SK-N-SH (cell line): ENCODE results near the gene RANBP10. TPM values are rescaled to one million over a fixed set of nuclear protein-coding genes. Genes with fewer than 3 reads are reported as not detected.

Experiments used
- CTCF ChIA-PET: fragments of 300-600, 350-600 bp; formaldehyde crosslinking; extraction: SDS; loops from one replicate; lab custom pipeline; 2021; lab: Yijun Ruan, JAX
- POLR2A ChIA-PET: fragments of 350-600 bp; sonication (Branson Sonifier 250); formaldehyde crosslinking; extraction: SDS; loops from one replicate; lab custom pipeline; 2020; ENCODE audit warnings: antibody characterized with exemption, inconsistent platforms; lab: Yijun Ruan, JAX
- DNase-seq: peaks from one replicate; pipeline ENCODE4 v3.0.0; 2012
- H2AFZ ChIP-seq: fragments of 200-600 bp; sonication (generic); 2 replicates; pipeline ENCODE4 v1.8.1; 2016; ENCODE audit warnings: antibody characterized with exemption, mild to moderate bottlenecking, low read depth
- H3F3A ChIP-seq: fragments of 200-600 bp; sonication (generic); replicated peaks from 2 replicates; pipeline ENCODE3; 2016; ENCODE audit warnings: antibody characterized with exemption, mild to moderate bottlenecking; ENCODE audit not compliant: insufficient read depth
- H3K27ac ChIP-seq, 2 experiments: fragments of 200-500 bp in 1 of 2; fragments of 200-600 bp in 1 of 2; sonication (Bioruptor generic) in 1 of 2; sonication (generic), shearing (Covaris generic) in 1 of 2; 2 replicates each; pipeline versions ENCODE4 v1.5.1 to v1.6.1; 2014 to 2016; ENCODE audit warnings: low read depth in 2 of 2, inconsistent platforms in 1 of 2, low read length in 1 of 2, mild to moderate bottlenecking in 1 of 2, mixed read lengths in 1 of 2
- H3K27me3 ChIP-seq: fragments of 200-600 bp; sonication (generic), shearing (Covaris generic); 2 replicates; pipeline ENCODE4 v1.6.1; 2016; ENCODE audit warnings: mixed run types; ENCODE audit not compliant: insufficient read depth
- H3K36me3 ChIP-seq, 2 experiments: fragments of 200-500 bp in 1 of 2; fragments of 200-600 bp in 1 of 2; sonication (Bioruptor generic) in 1 of 2; sonication (generic) in 1 of 2; replicated peaks in 1 of 2; 2 replicates each; pipeline versions ENCODE3 to v1.5.1; 2014 to 2016; ENCODE audit warnings: low read length in 1 of 2, mild to moderate bottlenecking in 1 of 2; ENCODE audit not compliant: insufficient read depth in 2 of 2, control insufficient read depth in 1 of 2
- H3K4me1 ChIP-seq, 2 experiments: fragments of 200-500 bp in 1 of 2; fragments of 200-600 bp in 1 of 2; sonication (Bioruptor generic) in 1 of 2; sonication (generic), shearing (Covaris generic) in 1 of 2; 2 replicates each; pipeline versions ENCODE4 v1.5.1 to v1.6.1; 2014 to 2016; ENCODE audit warnings: low read depth in 1 of 2, low read length in 1 of 2, mixed run types in 1 of 2; ENCODE audit not compliant: insufficient read depth in 2 of 2, control insufficient read depth in 1 of 2
- H3K4me2 ChIP-seq: fragments of 200-600 bp; sonication (generic), shearing (Covaris generic); 2 replicates; pipeline ENCODE4 v1.6.1; 2017; ENCODE audit warnings: mixed run types
- H3K4me3 ChIP-seq, 2 experiments: fragments of 200-500 bp in 1 of 2; fragments of 200-600 bp in 1 of 2; sonication (Bioruptor generic) in 1 of 2; sonication (generic), shearing (Covaris generic) in 1 of 2; 2 replicates each; pipeline versions ENCODE4 v1.5.1 to v1.8.1; 2014 to 2016; ENCODE audit warnings: low read depth in 2 of 2, inconsistent platforms in 1 of 2, low read length in 1 of 2, mild to moderate bottlenecking in 1 of 2, mixed read lengths in 1 of 2, moderate library complexity in 1 of 2
- H3K79me2 ChIP-seq: fragments of 200-600 bp; sonication (generic); 2 replicates; pipeline ENCODE4 v1.8.1; 2017; ENCODE audit warnings: mild to moderate bottlenecking; ENCODE audit not compliant: insufficient read depth
- H3K9ac ChIP-seq: fragments of 200-600 bp; sonication (generic); 2 replicates; pipeline ENCODE4 v1.6.1; 2017; ENCODE audit warnings: mixed run types
- H3K9me2 ChIP-seq: fragments of 200-600 bp; sonication (generic); 2 replicates; pipeline ENCODE4 v1.6.1; 2017; ENCODE audit warnings: mixed run types
- H3K9me3 ChIP-seq: fragments of 200-600 bp; sonication (generic); 2 replicates; pipeline ENCODE4 v1.6.1; 2017; ENCODE audit warnings: mixed run types, mild to moderate bottlenecking, moderate library complexity
- H4K20me1 ChIP-seq: fragments of 200-600 bp; sonication (generic); 2 replicates; pipeline ENCODE4 v1.6.1; 2017; ENCODE audit warnings: mild to moderate bottlenecking, mixed run types; ENCODE audit not compliant: insufficient read depth
- CHD2 ChIP-seq: fragments of 150-350 bp; IDR thresholded peaks from 2 replicates; pipeline ENCODE4 v1.6.1; 2018; ENCODE audit warnings: low read length; ENCODE audit not compliant: partially characterized antibody
- CTCF ChIP-seq: fragments of 200-600 bp; sonication (generic); IDR thresholded peaks from 2 replicates; pipeline ENCODE4 v1.6.1; 2017; ENCODE audit warnings: antibody characterized with exemption, mild to moderate bottlenecking, moderate library complexity
- ELF1 ChIP-seq: IDR thresholded peaks from 2 replicates; pipeline ENCODE4 v1.4.0; 2012
- EP300 ChIP-seq, 2 experiments: IDR thresholded peaks; 2 replicates each; pipeline versions ENCODE4 v1.4.0 to v1.6.1; 2012; ENCODE audit warnings: borderline replicate concordance in 1 of 2, low read depth in 1 of 2, low read length in 1 of 2
- EZH2phosphoT487 ChIP-seq: fragments of 200-600 bp; sonication (generic); IDR thresholded peaks from 2 replicates; pipeline ENCODE4 v1.6.1; 2017; ENCODE audit warnings: low read depth, mixed run types, mild to moderate bottlenecking, antibody characterized with exemption, moderate library complexity, borderline replicate concordance
- FOSL2 ChIP-seq: IDR thresholded peaks from 2 replicates; pipeline ENCODE4 v1.4.0; 2012; ENCODE audit warnings: low read depth, mild to moderate bottlenecking, moderate library complexity, borderline replicate concordance
- FOXJ3 ChIP-seq: sonication (generic); formaldehyde crosslinking; IDR thresholded peaks from 2 replicates; pipeline ENCODE4 v1.5.1; 2020; ENCODE audit warnings: mild to moderate bottlenecking, missing genetic modification reagents
- GATA2 ChIP-seq: sonication (generic); formaldehyde crosslinking; IDR thresholded peaks from 2 replicates; pipeline ENCODE4 v1.5.0; 2020; ENCODE audit warnings: mild to moderate bottlenecking, missing genetic modification reagents
- JUND ChIP-seq: IDR thresholded peaks from 2 replicates; pipeline ENCODE4 v1.4.0; 2012
- MAX ChIP-seq: IDR thresholded peaks from 2 replicates; pipeline ENCODE4 v1.4.0; 2012; ENCODE audit warnings: low read depth
- NRF1 ChIP-seq: IDR thresholded peaks from 2 replicates; pipeline ENCODE4 v1.6.1; 2012; ENCODE audit warnings: low read depth, mild to moderate bottlenecking, low read length
- RXRA ChIP-seq: IDR thresholded peaks from 2 replicates; pipeline ENCODE4 v1.4.0; 2012; ENCODE audit warnings: low read depth, mild to moderate bottlenecking, borderline replicate concordance
- SMC3 ChIP-seq: IDR thresholded peaks from 2 replicates; pipeline ENCODE4 v1.6.1; 2012; ENCODE audit warnings: low read depth, low read length, improper control_type of control experiment
- TAF1 ChIP-seq: IDR thresholded peaks from 2 replicates; pipeline ENCODE4 v1.6.1; 2012; ENCODE audit warnings: low read depth, mild to moderate bottlenecking, low read length, moderate library complexity, borderline replicate concordance
- USF1 ChIP-seq: IDR thresholded peaks from 2 replicates; pipeline ENCODE4 v1.4.0; 2012; ENCODE audit warnings: low read depth, borderline replicate concordance
- WGBS: methylation state at CpG from one replicate; pipeline ENCODE4 v1.1.6; 2017; ENCODE audit warnings: low lambda C conversion rate; 5-methylcytosine and 5-hydroxymethylcytosine counted together
- polyA plus RNA-seq, 3 experiments: library from polyadenylated mRNA; depleted of rRNA; stranded (reverse); fragments of >200 nt; gene quantifications; 2 replicates each; pipeline ENCODE4 v1.2.3, GENCODE V29; 2012
- TF ChIP-seq, protein P1 (sequence below): IDR thresholded peaks from 2 replicates; pipeline ENCODE4 v1.4.0; 2012; ENCODE audit warnings: low read depth, borderline replicate concordance
- TF ChIP-seq, protein P2 (sequence below): IDR thresholded peaks from 2 replicates; pipeline ENCODE4 v1.6.1; 2012; ENCODE audit warnings: mild to moderate bottlenecking, low read depth, low read length, moderate library complexity

The RANBP10 gene
- polyA plus RNA-seq, 1 of the 3 experiments (the other 2 are of a cell fraction) = 12.1 TPM

DNA sequence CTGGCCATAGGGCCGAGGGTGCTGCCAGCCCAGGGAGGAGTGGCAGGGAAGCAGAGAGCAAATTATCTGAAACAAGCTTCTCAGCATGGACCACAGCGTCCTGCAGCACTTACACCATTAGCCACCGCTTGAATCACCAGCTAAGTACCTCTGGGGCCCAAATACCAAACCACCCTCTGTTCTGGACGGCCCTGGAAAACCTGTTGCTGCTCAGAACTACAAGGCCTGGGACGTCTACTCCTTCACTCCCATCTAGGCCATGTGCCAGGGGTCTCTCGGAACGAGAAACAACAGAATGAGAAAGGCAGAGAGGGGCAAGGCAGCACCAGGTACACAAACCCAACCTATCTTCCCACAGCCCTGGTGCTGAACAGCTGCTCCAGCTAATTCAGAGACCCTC lies 47.4 kb downstream of the RANBP10 start (continued):
- no peak for TF ChIP-seq CTCF
- TF ChIP-seq TAF1 = no peak
- no peak for TF ChIP-seq FOSL2
- TF ChIP-seq GATA2 = no peak
- TF ChIP-seq USF1 = no peak
- TF ChIP-seq CHD2 = no peak
- no peak for TF ChIP-seq JUND
- TF ChIP-seq EP300 (IDR thresholded peaks at IDR 0.05; ENCODE audit: borderline replicate concordance in 1 of 2, low read depth in 1 of 2, low read length in 1 of 2) = no peak
- no peak for TF ChIP-seq FOXJ3 (CRISPR knock-in tag)
- TF ChIP-seq NRF1 = no peak
- TF ChIP-seq, protein P1, sequence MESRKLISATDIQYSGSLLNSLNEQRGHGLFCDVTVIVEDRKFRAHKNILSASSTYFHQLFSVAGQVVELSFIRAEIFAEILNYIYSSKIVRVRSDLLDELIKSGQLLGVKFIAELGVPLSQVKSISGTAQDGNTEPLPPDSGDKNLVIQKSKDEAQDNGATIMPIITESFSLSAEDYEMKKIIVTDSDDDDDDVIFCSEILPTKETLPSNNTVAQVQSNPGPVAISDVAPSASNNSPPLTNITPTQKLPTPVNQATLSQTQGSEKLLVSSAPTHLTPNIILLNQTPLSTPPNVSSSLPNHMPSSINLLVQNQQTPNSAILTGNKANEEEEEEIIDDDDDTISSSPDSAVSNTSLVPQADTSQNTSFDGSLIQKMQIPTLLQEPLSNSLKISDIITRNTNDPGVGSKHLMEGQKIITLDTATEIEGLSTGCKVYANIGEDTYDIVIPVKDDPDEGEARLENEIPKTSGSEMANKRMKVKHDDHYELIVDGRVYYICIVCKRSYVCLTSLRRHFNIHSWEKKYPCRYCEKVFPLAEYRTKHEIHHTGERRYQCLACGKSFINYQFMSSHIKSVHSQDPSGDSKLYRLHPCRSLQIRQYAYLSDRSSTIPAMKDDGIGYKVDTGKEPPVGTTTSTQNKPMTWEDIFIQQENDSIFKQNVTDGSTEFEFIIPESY = no peak

DNA sequence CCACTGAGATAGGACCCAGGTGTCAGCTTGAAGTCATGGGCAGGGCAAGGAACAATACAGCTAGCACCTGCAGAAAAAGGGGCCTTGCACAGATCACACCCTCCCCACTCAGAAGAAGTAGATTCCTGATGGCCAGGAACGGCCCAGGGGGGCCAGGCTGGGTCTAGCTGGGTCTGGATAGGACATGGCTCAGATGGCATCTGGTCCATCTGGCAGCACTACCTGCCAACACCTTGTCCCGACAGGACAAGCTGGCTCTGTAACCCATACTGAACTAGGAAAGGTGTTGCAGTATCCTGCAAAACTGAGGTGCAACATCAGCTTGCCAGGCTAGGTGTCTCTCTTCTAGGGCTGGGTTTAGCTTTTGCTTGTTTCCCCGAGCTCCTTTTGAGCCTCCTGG lies 48.4 kb downstream of the RANBP10 start:
- H3F3A ChIP-seq = no peaks in the 10 kb centered on the region
- no peak overlapping the region for H3K4me3 ChIP-seq
- peaks cover 0 to 2% of the 10 kb centered on the region in 2 experiments for H3K36me3 ChIP-seq
- DNase-seq = no peak
- peaks cover 0 to 5% of the 10 kb centered on the region in 2 experiments; a peak in 1 of 4 replicates for H3K4me1 ChIP-seq
- H4K20me1 ChIP-seq = 0 out of 2 replicates have a peak, but pooled peaks cover 8% of the 10 kb centered on the region
- H3K4me2 ChIP-seq = no peak overlapping the region
- ChIA-PET POLR2A (no interaction called here), CTCF (interaction anchor here (1.4 to 1.5 kb wide), 2 partner anchors 10 to 59 kb away, joined by 3 to 5 read pairs; no protein-coding TSS in a partner anchor)
- H3K9me2 ChIP-seq = no peaks in the 10 kb centered on the region
- no peaks in the 10 kb centered on the region for H3K27me3 ChIP-seq
- 92% methylated on average over 2 of the region's 3 CpGs for WGBS
- no peaks in the 10 kb centered on the region for H3K79me2 ChIP-seq
- no peak overlapping the region for H3K27ac ChIP-seq
- H3K9ac ChIP-seq = no peak overlapping the region
- no peaks in the 10 kb centered on the region for H3K9me3 ChIP-seq
- no peak overlapping the region for H2AFZ ChIP-seq
- TF ChIP-seq NRF1 (no peak), ELF1 (no peak), MAX (no peak), EP300 (IDR thresholded peaks at IDR 0.05; ENCODE audit: borderline replicate concordance in 1 of 2, low read depth in 1 of 2, low read length in 1 of 2) (no peak), EZH2phosphoT487 (no peak), SMC3 (no peak), RXRA (no peak), JUND (no peak), CTCF (no peak), FOXJ3 (CRISPR knock-in tag) (no peak)
- TF ChIP-seq, protein P2, sequence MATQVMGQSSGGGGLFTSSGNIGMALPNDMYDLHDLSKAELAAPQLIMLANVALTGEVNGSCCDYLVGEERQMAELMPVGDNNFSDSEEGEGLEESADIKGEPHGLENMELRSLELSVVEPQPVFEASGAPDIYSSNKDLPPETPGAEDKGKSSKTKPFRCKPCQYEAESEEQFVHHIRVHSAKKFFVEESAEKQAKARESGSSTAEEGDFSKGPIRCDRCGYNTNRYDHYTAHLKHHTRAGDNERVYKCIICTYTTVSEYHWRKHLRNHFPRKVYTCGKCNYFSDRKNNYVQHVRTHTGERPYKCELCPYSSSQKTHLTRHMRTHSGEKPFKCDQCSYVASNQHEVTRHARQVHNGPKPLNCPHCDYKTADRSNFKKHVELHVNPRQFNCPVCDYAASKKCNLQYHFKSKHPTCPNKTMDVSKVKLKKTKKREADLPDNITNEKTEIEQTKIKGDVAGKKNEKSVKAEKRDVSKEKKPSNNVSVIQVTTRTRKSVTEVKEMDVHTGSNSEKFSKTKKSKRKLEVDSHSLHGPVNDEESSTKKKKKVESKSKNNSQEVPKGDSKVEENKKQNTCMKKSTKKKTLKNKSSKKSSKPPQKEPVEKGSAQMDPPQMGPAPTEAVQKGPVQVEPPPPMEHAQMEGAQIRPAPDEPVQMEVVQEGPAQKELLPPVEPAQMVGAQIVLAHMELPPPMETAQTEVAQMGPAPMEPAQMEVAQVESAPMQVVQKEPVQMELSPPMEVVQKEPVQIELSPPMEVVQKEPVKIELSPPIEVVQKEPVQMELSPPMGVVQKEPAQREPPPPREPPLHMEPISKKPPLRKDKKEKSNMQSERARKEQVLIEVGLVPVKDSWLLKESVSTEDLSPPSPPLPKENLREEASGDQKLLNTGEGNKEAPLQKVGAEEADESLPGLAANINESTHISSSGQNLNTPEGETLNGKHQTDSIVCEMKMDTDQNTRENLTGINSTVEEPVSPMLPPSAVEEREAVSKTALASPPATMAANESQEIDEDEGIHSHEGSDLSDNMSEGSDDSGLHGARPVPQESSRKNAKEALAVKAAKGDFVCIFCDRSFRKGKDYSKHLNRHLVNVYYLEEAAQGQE = no peak
- TF ChIP-seq, protein P1 = no peak
